K562 (cell line): ENCODE data around the gene TRMT112. TPM values are rescaled to one million over a fixed set of nuclear protein-coding genes. Genes with fewer than 3 reads are reported as not detected.

Experiments used
- ARID2 ChIP-seq: fragments of 450-650 bp; IDR thresholded peaks from 2 replicates; pipeline ENCODE4 v1.6.1; 2017; ENCODE audit warnings: antibody characterized with exemption, mild to moderate bottlenecking
- CC2D1A ChIP-seq: fragments of 450-650 bp; IDR thresholded peaks from 2 replicates; pipeline ENCODE4 v1.6.1; 2017; ENCODE audit warnings: mild to moderate bottlenecking
- CREB1 ChIP-seq, 2 experiments: sonication (generic) in 1 of 2; formaldehyde crosslinking in 1 of 2; IDR thresholded peaks; 2 replicates each; pipeline versions ENCODE4 v1.6.1 to v1.8.0; 2012 to 2022; ENCODE audit warnings: inconsistent platforms in 1 of 2, mild to moderate bottlenecking in 1 of 2, missing genetic modification reagents in 1 of 2, moderate library complexity in 1 of 2
- ELF2 ChIP-seq: fragments of 250-450 bp; sonication (Bioruptor Pico); IDR thresholded peaks from 2 replicates; pipeline ENCODE4 v1.5.0; 2021; ENCODE audit warnings: mild to moderate bottlenecking
- EP400 ChIP-seq: fragments of 450-650 bp; IDR thresholded peaks from 2 replicates; pipeline ENCODE4 v1.6.1; 2017; ENCODE audit warnings: antibody characterized with exemption, mild to moderate bottlenecking, moderate library complexity
- FOXJ3 ChIP-seq: sonication (generic); formaldehyde crosslinking; IDR thresholded peaks from 2 replicates; pipeline ENCODE4 v1.4.0; 2020; ENCODE audit warnings: mild to moderate bottlenecking, missing genetic modification reagents
- KAT8 ChIP-seq: fragments of 450-650 bp; IDR thresholded peaks from 2 replicates; pipeline ENCODE4 v1.6.1; 2016; ENCODE audit warnings: low read depth, mild to moderate bottlenecking
- LARP7 ChIP-seq: fragments of 450-650 bp; IDR thresholded peaks from 2 replicates; pipeline ENCODE4 v1.6.1; 2016
- MGA ChIP-seq: fragments of 450-650 bp; IDR thresholded peaks from 2 replicates; pipeline ENCODE4 v1.6.1; 2016; ENCODE audit warnings: mild to moderate bottlenecking, moderate library complexity
- SRF ChIP-seq, 2 experiments: fragments of 250-450, 450-650 bp in 1 of 2; sonication (Bioruptor Pico) in 1 of 2; sonication (generic) in 1 of 2; formaldehyde crosslinking; IDR thresholded peaks; 2 replicates each; pipeline versions ENCODE4 v1.5.0 to v1.5.1; 2020 to 2022; ENCODE audit warnings: mild to moderate bottlenecking in 1 of 2, missing genetic modification reagents in 1 of 2
- ZNF133 ChIP-seq: fragments of 250-450 bp; sonication (Bioruptor Pico); IDR thresholded peaks from 2 replicates; pipeline ENCODE4 v1.4.0; 2020; ENCODE audit warnings: mild to moderate bottlenecking
- ZNF174 ChIP-seq: fragments of 250-450 bp; sonication (Bioruptor Pico); IDR thresholded peaks from 2 replicates; pipeline ENCODE4 v1.4.0; 2020; ENCODE audit warnings: mild to moderate bottlenecking
- ZSCAN32 ChIP-seq: fragments of 450-650 bp; formaldehyde crosslinking; IDR thresholded peaks from 2 replicates; pipeline ENCODE4 v1.4.0; 2020; ENCODE audit warnings: mild to moderate bottlenecking, moderate library complexity
- polyA plus RNA-seq, 8 experiments: library from polyadenylated mRNA; depleted of rRNA in 4 of 8; stranded (reverse) in 5 of 8; unstranded in 3 of 8; fragments of >200 nt; fragmentation: Nextera tagmentation in 2 of 8; fragmentation: Illumina TruSeq in 1 of 8; extraction: Ambion mirVana in 2 of 8; extraction: Trizol in 1 of 8; gene quantifications; 2 replicates each; pipeline versions ENCODE4 v1.2.1 to v1.2.3, GENCODE V29; 2011 to 2014; ENCODE audit warnings: inconsistent platforms in 1 of 8, missing spikeins in 1 of 8
- total RNA-seq, 7 experiments: library from RNA; depleted of rRNA in 6 of 7; stranded (reverse); fragments of >200 nt in 6 of 7; fragmentation: Illumina TruSeq in 2 of 7; extraction: Trizol in 2 of 7; gene quantifications; 2 replicates each; pipeline versions ENCODE4 v1.2.1 to v1.2.3, GENCODE V29; 2011 to 2021; ENCODE audit warnings: low replicate concordance in 1 of 7
- TF ChIP-seq, protein P1 (sequence below), 2 experiments: IDR thresholded peaks; 2 replicates each; pipeline ENCODE4 v1.6.1; 2011; ENCODE audit warnings: borderline replicate concordance in 1 of 2, control low read depth in 1 of 2, low read depth in 1 of 2, low read length in 1 of 2, mild to moderate bottlenecking in 1 of 2, mixed read lengths in 1 of 2, moderate library complexity in 1 of 2; ENCODE audit not compliant: insufficient read depth in 1 of 2, insufficient read length in 1 of 2, poor library complexity in 1 of 2, severe bottlenecking in 1 of 2; ENCODE audit errors: extremely low read depth in 1 of 2

Gene TRMT112
- total and polyA plus RNA-seq, 9 of the 15 experiments (the other 6 are each of a cell fraction or from before 2014, with no cell fraction given) = 162 to 444 (median 300) TPM

DNA sequence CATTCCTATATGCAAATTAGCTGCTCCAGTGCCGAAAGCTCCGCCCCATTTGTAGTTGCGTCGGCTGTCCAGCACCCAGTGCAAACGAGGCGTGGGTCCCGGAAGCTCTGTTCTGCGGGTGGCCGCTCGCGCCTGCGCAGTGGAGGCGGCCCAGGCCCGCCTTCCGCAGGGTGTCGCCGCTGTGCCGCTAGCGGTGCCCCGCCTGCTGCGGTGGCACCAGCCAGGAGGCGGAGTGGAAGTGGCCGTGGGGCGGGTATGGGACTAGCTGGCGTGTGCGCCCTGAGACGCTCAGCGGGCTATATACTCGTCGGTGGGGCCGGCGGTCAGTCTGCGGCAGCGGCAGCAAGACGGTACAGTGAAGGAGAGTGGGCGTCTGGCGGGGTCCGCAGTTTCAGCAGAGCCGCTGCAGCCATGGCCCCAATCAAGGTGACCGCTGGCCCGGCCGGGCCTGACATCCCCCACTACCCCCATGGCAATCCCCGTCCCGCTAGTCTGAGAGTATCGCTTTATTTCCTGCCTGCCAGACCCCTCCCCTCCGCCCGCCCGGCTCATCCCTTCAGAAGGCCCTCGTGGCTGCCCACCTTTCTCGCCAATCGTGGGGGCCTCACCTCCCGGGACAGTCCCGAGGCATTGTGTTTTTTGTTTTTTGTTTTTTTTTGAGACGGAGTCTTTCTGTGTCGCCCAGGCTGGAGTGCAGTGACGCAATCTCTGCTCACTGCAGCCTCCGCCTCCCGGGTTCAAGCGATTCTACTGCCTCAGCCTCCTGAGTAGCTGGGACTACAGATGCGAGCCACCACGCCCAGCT, 804 bp upstream of the TRMT112 start, which contains the start of gene PRDX5 (continued):
- no peak for TF ChIP-seq FOXJ3 (CRISPR knock-in tag)
- no peak for TF ChIP-seq CC2D1A
- TF ChIP-seq ELF2 (CRISPR knock-in tag) = 0 out of 2 replicates have a peak, but pooled peaks have one; percentile 15
- TF ChIP-seq ZNF133 (CRISPR knock-in tag) = no peak
- TF ChIP-seq ZNF174 (CRISPR knock-in tag) = no peak
- TF ChIP-seq EP400 = no peak; the same call in 1 of the 2 replicates
- no peak for TF ChIP-seq ZSCAN32 (CRISPR knock-in tag)
- no peak for TF ChIP-seq KAT8
- TF ChIP-seq ARID2 = peak; percentile 76
- no peak; the same call in 1 of the 2 replicates for TF ChIP-seq CREB1 (IDR thresholded peaks at IDR 0.05)
- TF ChIP-seq CREB1 (CRISPR knock-in tag; IDR thresholded peaks at IDR 0.05) = no peak
- TF ChIP-seq LARP7 = 0 out of 2 replicates have a peak, but pooled peaks have one; percentile 86
- TF ChIP-seq MGA = no peak
- TF ChIP-seq, protein P1, sequence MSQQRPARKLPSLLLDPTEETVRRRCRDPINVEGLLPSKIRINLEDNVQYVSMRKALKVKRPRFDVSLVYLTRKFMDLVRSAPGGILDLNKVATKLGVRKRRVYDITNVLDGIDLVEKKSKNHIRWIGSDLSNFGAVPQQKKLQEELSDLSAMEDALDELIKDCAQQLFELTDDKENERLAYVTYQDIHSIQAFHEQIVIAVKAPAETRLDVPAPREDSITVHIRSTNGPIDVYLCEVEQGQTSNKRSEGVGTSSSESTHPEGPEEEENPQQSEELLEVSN (IDR thresholded peaks at IDR 0.05; ENCODE audit: borderline replicate concordance in 1 of 2, extremely low read depth in 1 of 2, insufficient read depth in 1 of 2, insufficient read length in 1 of 2, low read depth in 1 of 2, low read length in 1 of 2, poor library complexity in 1 of 2, severe bottlenecking in 1 of 2) = peak in 1 of 2 experiments; percentile 77
- TF ChIP-seq SRF (CRISPR knock-in tag; IDR thresholded peaks at IDR 0.05) = no peak
